LNCaP clone FGC (cell line): ENCODE data around the gene JAKMIP1.

Experiments used
- DNase-seq: peaks from one replicate; pipeline ENCODE4 v3.0.0-alpha.2; 2011; ENCODE audit warnings: low read depth
- H3K4me3 ChIP-seq: 2 replicates; pipeline ENCODE4 v1.5.1; 2011; ENCODE audit warnings: mild to moderate bottlenecking, low read depth, low read length, control low read depth
- CTCF ChIP-seq: IDR thresholded peaks from 2 replicates; pipeline ENCODE4 v1.5.1; 2012; ENCODE audit warnings: mild to moderate bottlenecking; ENCODE audit not compliant: control insufficient read depth, insufficient read depth; ENCODE audit errors: extremely low read depth

Gene JAKMIP1

GRCh38 chr4:6104541-6105130, 95.7 kb downstream of the JAKMIP1 start:
- no peak for TF ChIP-seq CTCF
- H3K4me3 ChIP-seq, result no peak overlapping the region
- DNase-seq, result no peak

GRCh38 chr4:6097581-6097980, 102.8 kb downstream of the JAKMIP1 start:
- no peak for DNase-seq
- H3K4me3 ChIP-seq, result no peak overlapping the region
- no peak for TF ChIP-seq CTCF

GRCh38 chr4:6095897-6096296, 104.5 kb downstream of the JAKMIP1 start:
- DNase-seq, result no peak

GRCh38 chr4:6095023-6095752, 105.2 kb downstream of the JAKMIP1 start:
- H3K4me3 ChIP-seq, result no peak overlapping the region
- TF ChIP-seq CTCF, result no peak
- no peak for DNase-seq

More at GRCh38 chr4:6095897-6096296, 104.5 kb downstream of the JAKMIP1 start:
- no peak overlapping the region for H3K4me3 ChIP-seq
- no peak for TF ChIP-seq CTCF

- no peak for DNase-seq
- TF ChIP-seq CTCF, result no peak
- H3K4me3 ChIP-seq, result no peak overlapping the region
Observed at GRCh38 chr4:6093671-6094070, 106.7 kb downstream of the JAKMIP1 start.

GRCh38 chr4:6092971-6093370, 107.4 kb downstream of the JAKMIP1 start:
- H3K4me3 ChIP-seq, result no peak overlapping the region
- no peak for TF ChIP-seq CTCF
- DNase-seq, result no peak
